GM23338 (cell line): ENCODE data around the gene RBBP8. TPM values are rescaled to one million over a fixed set of nuclear protein-coding genes. Genes with fewer than 3 reads are reported as not detected.
A peak's percentile ranks its signal among the peaks of the same experiment; 100 is the strongest.
"Not testable (repeated sequence)": the region's sequence is repeated elsewhere in the genome, so short reads cannot be mapped to it uniquely, and the experiment has no call there.

Experiments used
- ATAC-seq: fragments of 200-7000 bp; cut with Tn5 transposase; 3 replicates; pipeline ENCODE4 v1.9.1; 2020
- DNase-seq: peaks from one replicate; pipeline ENCODE4 v3.0.0-alpha.2; 2015; ENCODE audit warnings: low spot score
- H2AFZ ChIP-seq: fragments of 200-600 bp; sonication (generic); 2 replicates; pipeline ENCODE4 v1.8.0; 2016; ENCODE audit warnings: antibody characterized with exemption, mild to moderate bottlenecking, moderate library complexity
- H3F3A ChIP-seq: fragments of 200-600 bp; sonication (generic); replicated peaks from 2 replicates; pipeline ENCODE4 v1.8.0; 2017; ENCODE audit warnings: antibody characterized with exemption, mixed run types, low read depth
- H3K27ac ChIP-seq: fragments of 200-600 bp; sonication (generic); 2 replicates; pipeline ENCODE4 v1.6.1; 2016; ENCODE audit warnings: low read depth
- H3K27me3 ChIP-seq: fragments of 200-600 bp; sonication (generic); 2 replicates; pipeline ENCODE4 v1.8.0; 2016; ENCODE audit warnings: mild to moderate bottlenecking, mixed run types, moderate library complexity; ENCODE audit not compliant: insufficient read depth
- H3K36me3 ChIP-seq: fragments of 200-600 bp; sonication (generic); 2 replicates; pipeline ENCODE4 v1.8.0; 2016; ENCODE audit warnings: mild to moderate bottlenecking; ENCODE audit not compliant: insufficient read depth
- H3K4me1 ChIP-seq: fragments of 200-600 bp; sonication (generic); 2 replicates; pipeline ENCODE4 v1.8.0; 2016; ENCODE audit warnings: mild to moderate bottlenecking, moderate library complexity; ENCODE audit not compliant: insufficient read depth
- H3K4me2 ChIP-seq: fragments of 200-600 bp; sonication (generic); 2 replicates; pipeline ENCODE4 v1.7.1; 2017; ENCODE audit warnings: mixed run types
- H3K4me3 ChIP-seq: fragments of 200-600 bp; sonication (generic); 2 replicates; pipeline ENCODE4 v1.6.1; 2016; ENCODE audit warnings: mixed run types
- H3K79me2 ChIP-seq: fragments of 200-600 bp; sonication (generic); replicated peaks from 2 replicates; pipeline ENCODE4 v1.8.0; 2017; ENCODE audit warnings: mild to moderate bottlenecking; ENCODE audit not compliant: insufficient read depth
- H3K9me2 ChIP-seq: fragments of 200-600 bp; sonication (generic); 2 replicates; pipeline ENCODE4 v1.8.0; 2017; ENCODE audit not compliant: insufficient read depth
- H4K20me1 ChIP-seq: fragments of 200-600 bp; sonication (generic); replicated peaks from 2 replicates; pipeline ENCODE4 v1.8.0; 2017; ENCODE audit warnings: mild to moderate bottlenecking; ENCODE audit not compliant: insufficient read depth
- H3K27ac Mint-ChIP-seq: 2 replicates; pipeline ENCODE4 v1.8.0; 2020; ENCODE audit warnings: inconsistent platforms, mild to moderate bottlenecking, moderate library complexity, mixed read lengths
- H3K27me3 Mint-ChIP-seq: 3 replicates; pipeline ENCODE4 v1.8.0; 2022; ENCODE audit warnings: low read depth, mild to moderate bottlenecking, moderate library complexity, mixed read lengths, inconsistent platforms; ENCODE audit not compliant: insufficient read depth, poor library complexity
- H3K36me3 Mint-ChIP-seq: 3 replicates; pipeline ENCODE4 v1.8.0; 2021; ENCODE audit warnings: low read depth, mild to moderate bottlenecking, inconsistent platforms, moderate library complexity, mixed read lengths
- H3K4me1 Mint-ChIP-seq: 3 replicates; pipeline ENCODE4 v1.8.0; 2020; ENCODE audit warnings: mild to moderate bottlenecking, inconsistent platforms, mixed read lengths
- H3K4me3 Mint-ChIP-seq: 3 replicates; pipeline ENCODE4 v1.8.0; 2021; ENCODE audit warnings: moderate library complexity, mild to moderate bottlenecking, inconsistent platforms, mixed read lengths
- H3K9me3 Mint-ChIP-seq: 3 replicates; pipeline ENCODE4 v1.8.0; 2020; ENCODE audit warnings: moderate library complexity, mild to moderate bottlenecking, inconsistent platforms, mixed read lengths
- CREB1 ChIP-seq: fragments of 250-450 bp; sonication (Bioruptor Pico); IDR thresholded peaks from 2 replicates; pipeline ENCODE4 v1.5.0; 2020; ENCODE audit warnings: low read depth, mild to moderate bottlenecking, moderate library complexity
- ETS1 ChIP-seq: IDR thresholded peaks from 2 replicates; pipeline ENCODE4 v1.6.1; 2016; ENCODE audit warnings: antibody characterized with exemption
- EZH2 ChIP-seq: fragments of 200-600 bp; sonication (generic); IDR thresholded peaks from one replicate; pipeline ENCODE4 v1.8.0; 2017; ENCODE audit warnings: antibody characterized with exemption, mild to moderate bottlenecking, low read depth; ENCODE audit not compliant: unreplicated experiment
- EZH2phosphoT487 ChIP-seq: fragments of 200-600 bp; sonication (generic); IDR thresholded peaks from one replicate; pipeline ENCODE4 v1.8.1; 2018; ENCODE audit warnings: antibody characterized with exemption; ENCODE audit not compliant: unreplicated experiment
- JUNB ChIP-seq: IDR thresholded peaks from one replicate; pipeline ENCODE4 v1.6.1; 2016; ENCODE audit warnings: antibody characterized with exemption; ENCODE audit not compliant: unreplicated experiment
- POLR2AphosphoS5 ChIP-seq: IDR thresholded peaks from 2 replicates; pipeline ENCODE4 v1.6.1; 2016; ENCODE audit warnings: antibody characterized with exemption, low read depth
- STAT1 ChIP-seq: IDR thresholded peaks from one replicate; pipeline ENCODE4 v1.6.1; 2016; ENCODE audit warnings: antibody characterized with exemption; ENCODE audit not compliant: unreplicated experiment
- ZNF114 ChIP-seq: fragments of 250-450 bp; sonication (Bioruptor Pico); IDR thresholded peaks from 2 replicates; pipeline ENCODE4 v1.5.0; 2020; ENCODE audit warnings: mild to moderate bottlenecking, moderate library complexity
- ZNF331 ChIP-seq: fragments of 250-450 bp; sonication (Bioruptor Pico); IDR thresholded peaks from 2 replicates; pipeline ENCODE4 v1.5.0; 2020; ENCODE audit warnings: low read depth, mild to moderate bottlenecking, moderate library complexity
- polyA plus RNA-seq: library from polyadenylated mRNA; unstranded; fragments of >200 nt; fragmentation: Nextera tagmentation; extraction: Ambion mirVana; gene quantifications from 2 replicates; pipeline ENCODE4 v1.2.1, GENCODE V29; 2016
- total RNA-seq: library from RNA; depleted of rRNA; stranded (reverse); fragments of >200 nt; shearing (Covaris generic); gene quantifications from 2 replicates; pipeline ENCODE4 v1.2.3, GENCODE V29; 2014
- TF ChIP-seq, protein P1 (sequence below): IDR thresholded peaks from one replicate; pipeline ENCODE4 v1.6.1; 2018; ENCODE audit warnings: antibody characterized with exemption; ENCODE audit not compliant: unreplicated experiment
- TF ChIP-seq, protein P2 (sequence below): fragments of 250-450 bp; sonication (Bioruptor Pico); IDR thresholded peaks from 2 replicates; pipeline ENCODE4 v1.5.0; 2020; ENCODE audit warnings: mild to moderate bottlenecking, moderate library complexity

The RBBP8 gene
- total and polyA plus RNA-seq, 2 experiments from 2014 or later = 53.3 to 55.6 TPM

- not testable (repeated sequence) for H4K20me1 ChIP-seq, H3K79me2 ChIP-seq, H2AFZ ChIP-seq, H3K4me2 ChIP-seq, DNase-seq, H3K9me2 ChIP-seq, H3K36me3 ChIP-seq, H3K4me3 ChIP-seq, H3K4me1 ChIP-seq, H3K36me3 Mint-ChIP-seq, H3K27me3 ChIP-seq, H3F3A ChIP-seq, H3K27me3 Mint-ChIP-seq, H3K4me3 Mint-ChIP-seq, H3K4me1 Mint-ChIP-seq, ATAC-seq, H3K27ac ChIP-seq, H3K27ac Mint-ChIP-seq
- peaks cover 15% of the 10 kb centered on the region for H3K9me3 Mint-ChIP-seq
Observed at GRCh38 chr18:22903248-22903647, 29.9 kb upstream of the RBBP8 start.

DNA sequence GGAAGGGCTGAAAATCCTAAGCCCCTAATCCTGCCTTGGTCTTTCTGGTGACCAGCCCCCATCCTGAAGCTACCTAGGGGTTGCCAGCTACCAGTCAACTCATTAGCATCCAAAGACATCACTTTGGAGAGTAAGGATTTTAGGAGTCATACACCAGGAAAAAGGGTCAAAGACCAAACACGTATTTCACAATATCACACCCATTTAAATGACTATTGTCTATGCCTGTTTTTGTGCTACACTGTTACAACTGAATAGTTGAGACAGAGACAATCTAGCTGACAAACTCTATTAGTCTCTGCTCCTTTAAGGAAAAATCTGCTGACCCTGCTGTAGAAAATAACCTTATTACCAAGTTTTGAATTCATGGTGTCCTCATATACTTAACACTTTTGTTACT is 21.0 kb upstream of the RBBP8 start:
- Histone ChIP-seq H3K9me2 (no peaks in the 10 kb centered on the region), H3K4me2 (no peak overlapping the region)
- H3K4me3 Mint-ChIP-seq = no peak overlapping the region
- no peak for TF ChIP-seq EZH2
- TF ChIP-seq ZNF114 (CRISPR knock-in tag) = no peak
- no peak for TF ChIP-seq ZNF331 (CRISPR knock-in tag)
- TF ChIP-seq, protein P1, sequence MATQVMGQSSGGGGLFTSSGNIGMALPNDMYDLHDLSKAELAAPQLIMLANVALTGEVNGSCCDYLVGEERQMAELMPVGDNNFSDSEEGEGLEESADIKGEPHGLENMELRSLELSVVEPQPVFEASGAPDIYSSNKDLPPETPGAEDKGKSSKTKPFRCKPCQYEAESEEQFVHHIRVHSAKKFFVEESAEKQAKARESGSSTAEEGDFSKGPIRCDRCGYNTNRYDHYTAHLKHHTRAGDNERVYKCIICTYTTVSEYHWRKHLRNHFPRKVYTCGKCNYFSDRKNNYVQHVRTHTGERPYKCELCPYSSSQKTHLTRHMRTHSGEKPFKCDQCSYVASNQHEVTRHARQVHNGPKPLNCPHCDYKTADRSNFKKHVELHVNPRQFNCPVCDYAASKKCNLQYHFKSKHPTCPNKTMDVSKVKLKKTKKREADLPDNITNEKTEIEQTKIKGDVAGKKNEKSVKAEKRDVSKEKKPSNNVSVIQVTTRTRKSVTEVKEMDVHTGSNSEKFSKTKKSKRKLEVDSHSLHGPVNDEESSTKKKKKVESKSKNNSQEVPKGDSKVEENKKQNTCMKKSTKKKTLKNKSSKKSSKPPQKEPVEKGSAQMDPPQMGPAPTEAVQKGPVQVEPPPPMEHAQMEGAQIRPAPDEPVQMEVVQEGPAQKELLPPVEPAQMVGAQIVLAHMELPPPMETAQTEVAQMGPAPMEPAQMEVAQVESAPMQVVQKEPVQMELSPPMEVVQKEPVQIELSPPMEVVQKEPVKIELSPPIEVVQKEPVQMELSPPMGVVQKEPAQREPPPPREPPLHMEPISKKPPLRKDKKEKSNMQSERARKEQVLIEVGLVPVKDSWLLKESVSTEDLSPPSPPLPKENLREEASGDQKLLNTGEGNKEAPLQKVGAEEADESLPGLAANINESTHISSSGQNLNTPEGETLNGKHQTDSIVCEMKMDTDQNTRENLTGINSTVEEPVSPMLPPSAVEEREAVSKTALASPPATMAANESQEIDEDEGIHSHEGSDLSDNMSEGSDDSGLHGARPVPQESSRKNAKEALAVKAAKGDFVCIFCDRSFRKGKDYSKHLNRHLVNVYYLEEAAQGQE = no peak
- no peak for TF ChIP-seq STAT1
- TF ChIP-seq, protein P2, sequence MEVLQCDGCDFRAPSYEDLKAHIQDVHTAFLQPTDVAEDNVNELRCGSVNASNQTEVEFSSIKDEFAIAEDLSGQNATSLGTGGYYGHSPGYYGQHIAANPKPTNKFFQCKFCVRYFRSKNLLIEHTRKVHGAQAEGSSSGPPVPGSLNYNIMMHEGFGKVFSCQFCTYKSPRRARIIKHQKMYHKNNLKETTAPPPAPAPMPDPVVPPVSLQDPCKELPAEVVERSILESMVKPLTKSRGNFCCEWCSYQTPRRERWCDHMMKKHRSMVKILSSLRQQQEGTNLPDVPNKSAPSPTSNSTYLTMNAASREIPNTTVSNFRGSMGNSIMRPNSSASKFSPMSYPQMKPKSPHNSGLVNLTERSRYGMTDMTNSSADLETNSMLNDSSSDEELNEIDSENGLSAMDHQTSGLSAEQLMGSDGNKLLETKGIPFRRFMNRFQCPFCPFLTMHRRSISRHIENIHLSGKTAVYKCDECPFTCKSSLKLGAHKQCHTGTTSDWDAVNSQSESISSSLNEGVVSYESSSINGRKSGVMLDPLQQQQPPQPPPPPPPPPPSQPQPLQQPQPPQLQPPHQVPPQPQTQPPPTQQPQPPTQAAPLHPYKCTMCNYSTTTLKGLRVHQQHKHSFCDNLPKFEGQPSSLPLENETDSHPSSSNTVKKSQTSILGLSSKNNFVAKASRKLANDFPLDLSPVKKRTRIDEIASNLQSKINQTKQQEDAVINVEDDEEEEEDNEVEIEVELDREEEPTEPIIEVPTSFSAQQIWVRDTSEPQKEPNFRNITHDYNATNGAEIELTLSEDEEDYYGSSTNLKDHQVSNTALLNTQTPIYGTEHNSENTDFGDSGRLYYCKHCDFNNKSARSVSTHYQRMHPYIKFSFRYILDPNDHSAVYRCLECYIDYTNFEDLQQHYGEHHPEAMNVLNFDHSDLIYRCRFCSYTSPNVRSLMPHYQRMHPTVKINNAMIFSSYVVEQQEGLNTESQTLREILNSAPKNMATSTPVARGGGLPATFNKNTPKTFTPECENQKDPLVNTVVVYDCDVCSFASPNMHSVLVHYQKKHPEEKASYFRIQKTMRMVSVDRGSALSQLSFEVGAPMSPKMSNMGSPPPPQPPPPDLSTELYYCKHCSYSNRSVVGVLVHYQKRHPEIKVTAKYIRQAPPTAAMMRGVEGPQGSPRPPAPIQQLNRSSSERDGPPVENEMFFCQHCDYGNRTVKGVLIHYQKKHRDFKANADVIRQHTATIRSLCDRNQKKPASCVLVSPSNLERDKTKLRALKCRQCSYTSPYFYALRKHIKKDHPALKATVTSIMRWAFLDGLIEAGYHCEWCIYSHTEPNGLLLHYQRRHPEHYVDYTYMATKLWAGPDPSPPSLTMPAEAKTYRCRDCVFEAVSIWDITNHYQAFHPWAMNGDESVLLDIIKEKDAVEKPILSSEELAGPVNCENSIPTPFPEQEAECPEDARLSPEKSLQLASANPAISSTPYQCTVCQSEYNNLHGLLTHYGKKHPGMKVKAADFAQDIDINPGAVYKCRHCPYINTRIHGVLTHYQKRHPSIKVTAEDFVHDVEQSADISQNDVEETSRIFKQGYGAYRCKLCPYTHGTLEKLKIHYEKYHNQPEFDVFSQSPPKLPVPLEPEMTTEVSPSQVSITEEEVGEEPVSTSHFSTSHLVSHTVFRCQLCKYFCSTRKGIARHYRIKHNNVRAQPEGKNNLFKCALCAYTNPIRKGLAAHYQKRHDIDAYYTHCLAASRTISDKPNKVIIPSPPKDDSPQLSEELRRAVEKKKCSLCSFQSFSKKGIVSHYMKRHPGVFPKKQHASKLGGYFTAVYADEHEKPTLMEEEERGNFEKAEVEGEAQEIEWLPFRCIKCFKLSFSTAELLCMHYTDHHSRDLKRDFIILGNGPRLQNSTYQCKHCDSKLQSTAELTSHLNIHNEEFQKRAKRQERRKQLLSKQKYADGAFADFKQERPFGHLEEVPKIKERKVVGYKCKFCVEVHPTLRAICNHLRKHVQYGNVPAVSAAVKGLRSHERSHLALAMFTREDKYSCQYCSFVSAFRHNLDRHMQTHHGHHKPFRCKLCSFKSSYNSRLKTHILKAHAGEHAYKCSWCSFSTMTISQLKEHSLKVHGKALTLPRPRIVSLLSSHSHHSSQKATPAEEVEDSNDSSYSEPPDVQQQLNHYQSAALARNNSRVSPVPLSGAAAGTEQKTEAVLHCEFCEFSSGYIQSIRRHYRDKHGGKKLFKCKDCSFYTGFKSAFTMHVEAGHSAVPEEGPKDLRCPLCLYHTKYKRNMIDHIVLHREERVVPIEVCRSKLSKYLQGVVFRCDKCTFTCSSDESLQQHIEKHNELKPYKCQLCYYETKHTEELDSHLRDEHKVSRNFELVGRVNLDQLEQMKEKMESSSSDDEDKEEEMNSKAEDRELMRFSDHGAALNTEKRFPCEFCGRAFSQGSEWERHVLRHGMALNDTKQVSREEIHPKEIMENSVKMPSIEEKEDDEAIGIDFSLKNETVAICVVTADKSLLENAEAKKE (CRISPR knock-in tag) = no peak
- TF ChIP-seq POLR2AphosphoS5 = no peak
- no peak for TF ChIP-seq JUNB
- no peak for TF ChIP-seq ETS1
- no peak for TF ChIP-seq CREB1 (CRISPR knock-in tag)
- TF ChIP-seq EZH2phosphoT487 = no peak

More for the DNA sequence above, 21.0 kb upstream of the RBBP8 start:
- peaks cover 46% of the 10 kb centered on the region for H3K4me1 Mint-ChIP-seq
- no peaks in the 10 kb centered on the region for H3K27me3 Mint-ChIP-seq
- no peaks in the 10 kb centered on the region for H3K36me3 ChIP-seq
- H4K20me1 ChIP-seq = no peaks in the 10 kb centered on the region
- H3K9me3 Mint-ChIP-seq = peaks cover 4% of the 10 kb centered on the region; the same call in 1 of the 3 replicates
- H3K27ac ChIP-seq = no peak overlapping the region
- no peaks in the 10 kb centered on the region for H3F3A ChIP-seq
- no peaks in the 10 kb centered on the region for H3K79me2 ChIP-seq
- DNase-seq (no peak), ATAC-seq (no peak)
- H2AFZ ChIP-seq = no peak overlapping the region; the same call in 1 of the 2 replicates
- peak overlapping the region; percentile 46; the same call in 1 of the 2 replicates for H3K27ac Mint-ChIP-seq
- H3K36me3 Mint-ChIP-seq = peaks cover 3% of the 10 kb centered on the region; the same call in 1 of the 3 replicates
- H3K27me3 ChIP-seq = no peaks in the 10 kb centered on the region
- H3K4me1 ChIP-seq = peaks cover 38% of the 10 kb centered on the region
- no peak overlapping the region for H3K4me3 ChIP-seq
